IMR-90 (cell line): Measurements from ENCODE around the gene IGF2R. TPM values are rescaled to one million over a fixed set of nuclear protein-coding genes. Genes with fewer than 3 reads are reported as not detected.

Source experiments
- ATAC-seq: fragments of 200-7000 bp; cut with Tn5 transposase; 2 replicates; pipeline ENCODE4 v1.9.1; 2020; ENCODE audit warnings: low read depth, mild to moderate bottlenecking, moderate library complexity
- BruUV-seq: library from RNA; stranded (reverse); fragments of 400-500 nt; replicated peaks from 2 replicates; lab custom pipeline; 2021; lab: Mats Ljungman, UMichigan
- CTCF ChIA-PET: fragments of 300-600 bp; formaldehyde crosslinking; extraction: SDS; loops from one replicate; lab custom pipeline; 2021; ENCODE audit warnings: antibody characterized with exemption; lab: Yijun Ruan, JAX
- POLR2A ChIA-PET: fragments of 300-600 bp; sonication (Branson Sonifier 250); formaldehyde crosslinking; loops from one replicate; lab custom pipeline; 2022; ENCODE audit warnings: antibody characterized with exemption; ENCODE audit not compliant: unreplicated experiment; lab: Charles Lee
- DNase-seq: peaks from one replicate; pipeline ENCODE4 v3.0.0; 2013
- H2AFZ ChIP-seq: replicated peaks from 2 replicates; pipeline ENCODE3; 2013; ENCODE audit warnings: low read length, mild to moderate bottlenecking; ENCODE audit not compliant: poor library complexity
- H2AK5ac ChIP-seq: 2 replicates; pipeline ENCODE4 v1.6.1; 2013; ENCODE audit warnings: low read depth, low read length, inconsistent platforms
- H2AK9ac ChIP-seq: replicated peaks from 2 replicates; pipeline ENCODE3; 2013; ENCODE audit warnings: mild to moderate bottlenecking, low read depth, low read length, moderate library complexity; ENCODE audit not compliant: poor library complexity
- H2BK120ac ChIP-seq: 2 replicates; pipeline ENCODE4 v1.6.1; 2013; ENCODE audit warnings: low read depth, low read length, inconsistent platforms
- H2BK15ac ChIP-seq: 3 replicates; pipeline ENCODE4 v1.6.1; 2013; ENCODE audit warnings: low read depth, low read length, inconsistent platforms
- H2BK20ac ChIP-seq: 2 replicates; pipeline ENCODE4 v1.6.1; 2013; ENCODE audit warnings: low read depth, mild to moderate bottlenecking, inconsistent platforms, low read length, moderate library complexity
- H2BK5ac ChIP-seq: 2 replicates; pipeline ENCODE4 v1.6.1; 2013; ENCODE audit warnings: mild to moderate bottlenecking, low read depth, low read length, inconsistent platforms; ENCODE audit not compliant: poor library complexity, severe bottlenecking
- H3K14ac ChIP-seq: replicated peaks from 2 replicates; pipeline ENCODE4 v1.6.1; 2013; ENCODE audit warnings: low read depth, low read length, inconsistent platforms
- H3K18ac ChIP-seq: 2 replicates; pipeline ENCODE4 v1.6.1; 2013; ENCODE audit warnings: low read depth, low read length, control low read depth
- H3K23ac ChIP-seq: 2 replicates; pipeline ENCODE4 v1.6.1; 2013; ENCODE audit warnings: low read depth, low read length, inconsistent platforms
- H3K27ac ChIP-seq: 2 replicates; pipeline ENCODE4 v1.5.1; 2013; ENCODE audit warnings: mild to moderate bottlenecking, control low read depth, low read length; ENCODE audit not compliant: insufficient read depth
- H3K27me3 ChIP-seq: 2 replicates; pipeline ENCODE4 v1.6.1; 2013; ENCODE audit warnings: low read length; ENCODE audit not compliant: control insufficient read depth, insufficient read depth
- H3K36me3 ChIP-seq: 2 replicates; pipeline ENCODE4 v1.6.1; 2013; ENCODE audit warnings: low read length, mixed read lengths; ENCODE audit not compliant: control insufficient read depth, insufficient read depth
- H3K4ac ChIP-seq: 2 replicates; pipeline ENCODE4 v1.6.1; 2013; ENCODE audit warnings: low read depth, low read length, inconsistent platforms
- H3K4me1 ChIP-seq: 2 replicates; pipeline ENCODE4 v1.6.1; 2013; ENCODE audit warnings: low read length, mixed read lengths; ENCODE audit not compliant: control insufficient read depth, insufficient read depth
- H3K4me2 ChIP-seq: 2 replicates; pipeline ENCODE4 v1.6.1; 2013; ENCODE audit warnings: low read depth, mild to moderate bottlenecking, control low read depth, low read length, moderate library complexity
- H3K4me3 ChIP-seq: 2 replicates; pipeline ENCODE4 v1.5.1; 2013; ENCODE audit warnings: low read depth, mild to moderate bottlenecking, control low read depth, low read length, moderate library complexity; ENCODE audit not compliant: insufficient read depth
- H3K56ac ChIP-seq: 2 replicates; pipeline ENCODE4 v1.6.1; 2013; ENCODE audit warnings: low read length, inconsistent platforms; ENCODE audit not compliant: insufficient read depth; ENCODE audit errors: extremely low read depth
- H3K79me1 ChIP-seq, 2 experiments: 2 replicates each; pipeline ENCODE4 v1.6.1; 2013; ENCODE audit warnings: low read length in 2 of 2, inconsistent platforms in 1 of 2, low read depth in 1 of 2
- H3K9ac ChIP-seq: 2 replicates; pipeline ENCODE4 v1.6.1; 2013; ENCODE audit warnings: low read depth, low read length, control low read depth
- H3K9me1 ChIP-seq: 2 replicates; pipeline ENCODE4 v1.6.1; 2013; ENCODE audit warnings: low read length, inconsistent platforms; ENCODE audit not compliant: insufficient read depth
- H3K9me3 ChIP-seq: 2 replicates; pipeline ENCODE4 v1.6.1; 2013; ENCODE audit warnings: low read length; ENCODE audit not compliant: control insufficient read depth, insufficient read depth
- H4K20me1 ChIP-seq: 2 replicates; pipeline ENCODE4 v1.6.1; 2013; ENCODE audit warnings: low read length, inconsistent platforms; ENCODE audit not compliant: insufficient read depth
- H4K5ac ChIP-seq: 2 replicates; pipeline ENCODE4 v1.6.1; 2013; ENCODE audit warnings: mild to moderate bottlenecking, low read depth, low read length, control low read depth
- H4K8ac ChIP-seq, 2 experiments: 2 replicates each; pipeline ENCODE4 v1.6.1; 2013; ENCODE audit warnings: low read depth in 2 of 2, low read length in 2 of 2, control low read depth in 1 of 2, inconsistent platforms in 1 of 2
- H4K91ac ChIP-seq: 2 replicates; pipeline ENCODE4 v1.6.1; 2013; ENCODE audit warnings: low read depth, low read length, inconsistent platforms; ENCODE audit not compliant: insufficient read depth
- CEBPB ChIP-seq: IDR thresholded peaks from 2 replicates; pipeline ENCODE4 v1.6.1; 2012; ENCODE audit warnings: low read depth, low read length, improper control_type of control experiment
- RAD21 ChIP-seq: IDR thresholded peaks from 2 replicates; pipeline ENCODE4 v1.6.1; 2012; ENCODE audit warnings: low read length, improper control_type of control experiment
- WGBS, 2 experiments: methylation state at CpG; one replicate each; pipeline versions ENCODE4 v1.1.5 to v1.1.7; 2013; ENCODE audit warnings: missing lambda C conversion rate in 2 of 2; ENCODE audit not compliant: insufficient read length in 1 of 2; ENCODE audit errors: extremely low coverage in 2 of 2; 5-methylcytosine and 5-hydroxymethylcytosine counted together
- dilution Hi-C: fragments of 300-500 bp; cut with HindIII; formaldehyde crosslinking; loops from one replicate; pipeline ENCODE4 v1.14.3; 2018; ENCODE audit warnings: low sequenced_read_pairs; ENCODE audit not compliant: unreplicated experiment
- in situ Hi-C: fragments of 300-500 bp; cut with MboI; formaldehyde crosslinking; loops from 3 replicates; pipeline ENCODE4 v1.14.3; 2019; ENCODE audit warnings: low sequenced_read_pairs, inconsistent platforms, mixed read lengths
- intact Hi-C: fragments of 100-400 bp; cut with micrococcal nuclease; formaldehyde crosslinking; loops from 2 replicates; pipeline ENCODE4 v1.10.0; 2022
- polyA plus RNA-seq, 3 experiments: library from polyadenylated mRNA; depleted of rRNA; stranded (reverse); fragments of >200 nt; gene quantifications; 2 replicates each; pipeline ENCODE4 v1.2.3, GENCODE V29; 2012; ENCODE audit warnings: low replicate concordance in 1 of 3
- total RNA-seq: library from RNA; depleted of rRNA; stranded (reverse); fragments of >200 nt; gene quantifications from 2 replicates; pipeline ENCODE4 v1.2.3, GENCODE V29; 2012
- TF ChIP-seq, protein P1 (sequence below): fragments of 150-350 bp; IDR thresholded peaks from 2 replicates; pipeline ENCODE4 v1.6.1; 2017; ENCODE audit warnings: mild to moderate bottlenecking, antibody characterized with exemption, low read length, low read depth

IGF2R gene
- total and polyA plus RNA-seq, 2 of the 4 experiments (the other 2 are of a cell fraction), result 33.2 to 41.4 TPM

DNA sequence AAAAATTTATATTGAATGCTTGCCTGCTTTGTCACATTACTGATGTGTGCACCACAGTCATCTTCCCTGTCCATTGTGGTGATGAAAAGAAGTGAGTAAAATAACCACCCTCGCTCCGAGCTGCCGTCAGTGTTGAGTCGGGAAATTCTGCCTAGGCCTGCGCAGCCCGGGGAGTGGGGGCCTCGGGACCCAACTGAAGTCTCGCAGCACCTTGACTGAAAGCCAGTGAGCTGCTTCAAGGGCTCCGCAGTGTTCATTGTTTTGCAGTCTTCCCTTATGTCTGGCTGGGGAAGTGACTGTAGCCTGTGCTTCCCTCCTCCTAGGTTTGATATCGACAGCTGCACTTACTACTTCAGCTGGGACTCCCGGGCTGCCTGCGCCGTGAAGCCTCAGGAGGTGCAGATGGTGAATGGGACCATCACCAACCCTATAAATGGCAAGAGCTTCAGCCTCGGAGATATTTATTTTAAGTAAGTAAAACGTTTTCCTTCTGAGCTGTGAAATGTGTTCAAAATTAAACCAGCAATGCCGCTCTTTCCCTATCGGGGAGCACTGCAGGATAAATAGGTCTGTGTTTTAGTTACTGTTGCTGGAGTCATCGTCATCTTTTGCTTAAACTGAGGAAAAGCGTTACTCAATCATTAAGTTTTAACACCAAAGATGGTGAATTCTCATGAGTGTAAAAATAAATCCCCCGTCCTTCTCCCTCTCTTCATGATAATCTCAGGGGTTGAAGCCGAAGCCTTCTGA lies 120.1 kb downstream of the IGF2R start (continued):
- no peak for TF ChIP-seq RAD21

DNA sequence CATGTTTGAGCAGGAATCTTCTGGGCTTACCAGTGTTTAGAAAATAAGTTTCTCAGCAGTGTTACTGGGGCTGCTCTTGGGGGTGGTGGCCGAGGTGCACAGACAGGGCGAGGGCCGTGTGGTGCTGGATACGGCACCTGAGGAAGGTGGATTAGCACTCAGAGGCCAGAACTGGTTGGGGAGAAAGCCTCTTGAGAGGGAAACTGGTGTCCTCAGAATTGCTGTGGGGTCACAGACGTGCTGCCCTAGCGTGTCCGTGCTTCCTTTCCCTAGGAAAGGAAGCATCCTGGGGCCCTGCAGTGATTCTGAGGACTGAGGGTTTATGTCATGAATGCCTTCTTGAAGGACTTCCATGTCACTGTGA lies 120.6 kb downstream of the IGF2R start:
- peaks cover 5% of the 10 kb centered on the region; the same call in 1 of the 2 replicates for H3K4me1 ChIP-seq
- no peak overlapping the region for H3K18ac ChIP-seq
- no peaks in the 10 kb centered on the region for H4K20me1 ChIP-seq
- BruUV-seq, result no TSS peak
- no peak overlapping the region for H2BK120ac ChIP-seq
- H2BK15ac ChIP-seq, result no peak overlapping the region
- intact Hi-C loops (loop anchor here (2.0 to 5.0 kb wide), 2 partner anchors 49 to 227 kb away; no protein-coding TSS in a partner anchor), in situ Hi-C loops (no loop called here), dilution Hi-C loops (no loop called here)
- no peak overlapping the region for H2BK20ac ChIP-seq
- no peak overlapping the region for H4K5ac ChIP-seq
- no peak overlapping the region for H3K4ac ChIP-seq
- TF ChIP-seq CEBPB, result no peak
- TF ChIP-seq, protein P1, sequence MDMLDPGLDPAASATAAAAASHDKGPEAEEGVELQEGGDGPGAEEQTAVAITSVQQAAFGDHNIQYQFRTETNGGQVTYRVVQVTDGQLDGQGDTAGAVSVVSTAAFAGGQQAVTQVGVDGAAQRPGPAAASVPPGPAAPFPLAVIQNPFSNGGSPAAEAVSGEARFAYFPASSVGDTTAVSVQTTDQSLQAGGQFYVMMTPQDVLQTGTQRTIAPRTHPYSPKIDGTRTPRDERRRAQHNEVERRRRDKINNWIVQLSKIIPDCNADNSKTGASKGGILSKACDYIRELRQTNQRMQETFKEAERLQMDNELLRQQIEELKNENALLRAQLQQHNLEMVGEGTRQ, result no peak
- no peak overlapping the region for H3K9ac ChIP-seq
- WGBS, 2 experiments, result 100% methylated on average over 2 of the region's 7 CpGs; no CpG with 5 or more reads in 1 of the 2 experiments
- peaks cover 0 to 6% of the 10 kb centered on the region in 2 experiments; a peak in 1 of 4 replicates for H3K79me1 ChIP-seq
- CTCF ChIA-PET, result interaction anchor here (3.1 kb wide), 1 partner anchor 366 kb away, joined by 40 read pairs; no protein-coding TSS in a partner anchor
- H3K23ac ChIP-seq, result no peak overlapping the region
- H3K4me3 ChIP-seq, result no peak overlapping the region
- H3K36me3 ChIP-seq, result peaks cover 75% of the 10 kb centered on the region
- no peak overlapping the region for H3K56ac ChIP-seq
- H2AFZ ChIP-seq, result no peak overlapping the region
- no peak overlapping the region for H3K27ac ChIP-seq
- H3K9me1 ChIP-seq, result no peaks in the 10 kb centered on the region
- ATAC-seq (no peak), DNase-seq (no peak)
- H2AK5ac ChIP-seq, result no peak overlapping the region
- H2BK5ac ChIP-seq, result no peak overlapping the region
- POLR2A ChIA-PET, result no interaction called here
- no peak overlapping the region for H4K91ac ChIP-seq
- no peak overlapping the region for H4K8ac ChIP-seq
- H2AK9ac ChIP-seq, result no peak overlapping the region
- no peaks in the 10 kb centered on the region for H3K9me3 ChIP-seq
- no peaks in the 10 kb centered on the region for H3K27me3 ChIP-seq
- no peak overlapping the region for H3K4me2 ChIP-seq
- no peak overlapping the region for H3K14ac ChIP-seq
